GM21515 (cell line): ENCODE results near the gene HDGFL3.

ENCODE experiments used
- ATAC-seq: cut with Tn5 transposase; IDR thresholded peaks from one replicate; pipeline ENCODE4 v1.9.1; 2021; ENCODE audit not compliant: unreplicated experiment

The HDGFL3 gene

DNA sequence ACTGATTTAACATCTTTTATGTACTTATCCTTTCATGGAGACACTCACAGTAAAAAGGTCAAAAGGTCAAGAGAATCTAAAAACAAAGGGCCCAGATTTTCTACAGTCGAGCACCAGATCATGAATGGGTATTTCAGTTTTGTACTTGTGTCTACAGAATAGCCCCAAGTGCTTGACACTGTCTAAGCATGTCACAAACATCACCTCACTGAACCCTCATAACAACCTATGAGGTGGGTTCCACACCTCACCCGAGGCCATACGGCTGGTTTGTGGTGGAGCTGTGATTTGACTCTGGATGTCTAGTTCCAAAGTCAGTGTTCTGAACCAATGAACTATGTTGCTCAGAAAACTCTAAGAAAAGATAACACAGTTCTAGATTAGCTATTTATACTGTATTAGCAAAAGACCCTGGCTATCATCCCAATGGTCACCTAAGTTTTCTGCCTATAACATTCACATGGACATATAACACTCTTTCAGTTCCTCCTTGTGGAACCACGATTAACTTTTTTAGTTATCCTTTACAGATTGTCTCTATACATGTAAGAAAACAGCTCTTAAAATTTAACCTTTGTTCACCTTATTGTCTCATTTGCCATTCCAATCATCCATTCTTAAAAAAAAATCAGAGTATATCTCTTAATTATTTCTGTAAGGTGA is 74.6 kb downstream of the HDGFL3 start:
- no peak for ATAC-seq

DNA sequence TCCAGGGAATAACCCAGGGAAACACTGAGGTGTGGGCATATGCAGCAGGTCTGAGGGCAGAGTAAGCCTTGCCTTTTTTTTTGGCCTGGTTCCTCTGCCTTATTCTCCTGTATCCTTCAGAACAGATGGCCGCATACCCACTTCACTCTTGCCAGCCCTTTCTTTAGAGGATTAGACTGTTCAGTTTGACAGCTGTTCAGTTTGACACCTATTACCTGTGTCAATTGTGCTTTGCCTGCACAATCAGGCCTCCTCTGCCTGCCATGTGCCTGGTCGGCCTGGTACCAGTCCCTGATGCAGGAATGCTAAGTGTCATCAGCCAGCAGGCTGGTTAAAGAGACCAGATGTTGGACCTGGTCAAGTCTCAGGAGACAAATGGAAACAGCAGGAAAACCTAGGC is 77.8 kb downstream of the HDGFL3 start:
- ATAC-seq, result no peak

DNA sequence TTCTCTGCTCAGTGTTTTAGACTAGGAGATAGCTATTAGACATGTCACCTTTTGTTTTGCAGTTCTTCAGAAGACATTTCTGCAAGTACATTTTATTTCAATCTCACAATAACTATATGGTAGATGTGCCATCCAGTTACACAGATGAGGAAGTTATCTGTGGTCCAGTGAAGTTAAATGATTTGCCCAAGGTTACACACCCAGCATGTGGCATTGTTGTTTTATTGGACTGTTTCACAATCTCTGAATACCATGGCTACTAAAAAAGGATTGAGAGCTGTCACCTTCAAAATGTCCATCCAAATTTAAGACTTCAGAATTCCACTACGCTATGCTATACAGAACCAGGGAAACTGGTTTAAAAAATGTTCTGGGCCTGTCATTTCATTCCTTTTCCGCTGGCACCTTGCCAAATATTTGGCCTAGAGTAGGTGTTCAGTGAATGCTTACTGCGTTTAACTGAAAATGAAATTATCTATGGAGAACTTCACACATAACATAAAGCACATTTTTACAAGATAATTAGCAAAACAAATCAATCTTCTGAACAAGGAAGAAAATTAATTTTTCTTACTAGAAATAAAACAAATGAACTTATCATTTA is 80.0 kb downstream of the HDGFL3 start:
- ATAC-seq, result no peak

DNA sequence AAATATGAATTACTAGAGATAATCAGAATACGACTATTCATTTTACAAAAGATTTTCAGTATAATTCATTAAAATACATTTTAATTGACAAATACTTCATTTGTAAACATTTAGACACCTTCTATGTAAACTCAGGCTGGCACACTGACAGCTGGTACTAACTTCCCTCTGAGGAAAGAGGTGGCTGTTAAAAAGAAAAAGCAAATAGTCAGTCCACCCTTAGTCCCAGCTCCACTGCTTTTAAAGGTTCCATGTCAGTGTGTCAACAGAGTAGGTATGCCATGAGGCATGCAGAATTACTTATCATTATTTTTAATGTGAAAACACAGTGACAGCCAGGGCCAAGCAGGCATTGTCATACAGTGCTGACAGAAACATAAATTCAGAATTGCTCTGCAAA is 84.1 kb downstream of the HDGFL3 start:
- ATAC-seq, result no peak

DNA sequence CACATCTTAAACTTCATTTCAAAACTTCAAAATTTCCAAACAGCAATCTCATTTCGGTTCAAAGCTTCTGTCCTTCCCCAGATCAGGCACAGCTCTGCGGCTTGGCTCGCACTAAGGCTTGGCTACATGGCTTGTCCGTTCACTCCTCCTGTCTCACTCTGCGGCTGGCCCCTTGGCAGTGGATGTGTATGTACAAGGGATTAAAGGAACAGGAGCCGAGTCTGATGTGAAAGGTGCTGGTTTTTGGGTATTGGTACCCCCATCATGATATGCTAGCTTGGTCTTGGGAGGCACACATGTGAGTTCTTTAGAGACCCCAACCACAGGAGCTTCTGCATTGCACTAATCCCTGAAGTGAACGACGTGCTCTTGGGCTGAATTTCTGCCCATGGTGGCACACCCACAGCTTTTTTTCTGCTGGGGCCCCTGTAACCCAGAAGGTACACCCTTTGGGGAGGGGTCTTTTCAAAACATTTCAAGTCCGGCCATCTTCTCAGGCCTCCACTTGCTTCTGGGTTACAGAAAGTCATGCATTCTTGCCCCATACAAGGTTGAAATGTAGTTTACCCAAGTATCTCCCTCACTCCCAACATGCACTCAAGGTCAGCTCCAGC is 87.5 kb downstream of the HDGFL3 start:
- ATAC-seq, result no peak

DNA sequence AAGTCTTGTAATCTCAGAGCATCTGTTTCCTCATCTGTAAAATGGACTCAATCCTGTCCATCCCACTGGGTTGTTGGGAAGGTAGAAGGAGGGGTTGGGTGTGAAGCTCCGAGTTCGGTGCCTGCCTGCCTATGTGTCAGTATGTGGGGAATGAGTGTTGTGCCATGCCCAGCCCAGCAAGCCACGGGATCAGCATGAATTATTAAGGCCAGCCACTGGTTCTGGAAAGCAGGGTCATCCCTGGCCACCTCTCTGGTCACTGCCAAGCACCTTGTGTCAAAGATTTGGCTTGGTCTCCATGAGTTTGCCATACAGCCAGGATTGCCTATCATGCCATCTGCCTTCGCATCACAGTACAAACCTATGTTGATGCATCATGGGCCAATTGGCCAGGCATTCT is 88.7 kb downstream of the HDGFL3 start:
- ATAC-seq, result no peak

DNA sequence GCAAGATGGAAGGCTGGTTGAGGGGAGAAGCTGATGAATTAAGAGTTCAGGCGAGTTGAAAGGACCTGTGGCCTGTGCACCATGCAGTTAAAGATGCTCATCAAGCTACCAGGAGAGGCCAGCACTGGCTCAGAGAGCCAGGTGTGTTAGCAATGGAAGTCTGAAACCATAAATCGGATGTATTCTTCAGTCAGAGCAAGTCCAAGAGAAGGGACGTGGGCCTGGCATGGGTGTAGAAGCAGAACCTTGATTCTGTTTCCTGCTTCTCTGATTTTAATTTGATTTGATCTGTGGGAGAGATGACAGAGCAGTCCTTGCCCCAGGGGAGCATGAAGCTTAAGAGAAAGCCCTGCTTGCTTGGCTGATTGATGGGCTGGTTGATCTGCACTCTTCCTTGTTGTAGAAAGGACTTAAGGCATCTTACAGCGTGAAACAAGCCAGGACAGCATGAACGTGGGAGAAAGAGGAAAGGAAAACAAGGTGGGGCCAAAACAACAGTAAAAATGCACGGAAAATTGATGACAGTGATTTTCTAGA is 89.3 kb downstream of the HDGFL3 start:
- ATAC-seq, result no peak

DNA sequence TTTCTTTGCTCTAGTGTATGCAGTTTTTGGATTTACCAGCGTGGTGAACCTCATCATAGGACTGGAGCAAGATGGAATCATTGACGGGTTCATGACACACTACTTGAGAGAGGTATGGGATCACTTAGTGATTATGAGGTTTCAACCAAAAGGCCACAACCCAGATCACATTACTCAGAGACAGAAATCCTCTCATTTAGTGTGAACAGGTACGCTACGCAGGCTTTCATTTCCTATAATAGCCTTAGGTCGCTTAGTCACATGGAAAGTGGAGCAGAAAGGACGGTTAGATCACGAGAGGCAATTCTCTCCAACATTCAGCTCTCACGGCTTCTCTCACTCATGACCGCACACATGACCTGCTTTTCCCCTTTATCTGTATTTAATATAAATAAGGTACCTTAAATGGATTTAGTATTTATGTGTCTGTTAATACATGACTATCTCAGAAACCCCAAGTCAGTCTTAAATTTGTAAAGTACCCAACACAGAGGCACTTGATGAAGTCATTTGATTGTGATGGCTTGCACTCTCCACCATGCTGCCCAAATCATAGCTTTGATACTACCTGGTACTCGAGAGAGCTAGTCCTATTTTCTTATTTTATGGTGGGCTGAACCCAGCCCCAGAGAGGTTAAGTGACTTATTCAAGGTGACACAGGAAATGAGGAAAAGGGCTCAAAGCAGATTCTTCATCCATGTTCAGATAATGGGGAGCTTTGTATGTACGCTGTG is 91.6 kb downstream of the HDGFL3 start:
- peak; percentile 75 for ATAC-seq

DNA sequence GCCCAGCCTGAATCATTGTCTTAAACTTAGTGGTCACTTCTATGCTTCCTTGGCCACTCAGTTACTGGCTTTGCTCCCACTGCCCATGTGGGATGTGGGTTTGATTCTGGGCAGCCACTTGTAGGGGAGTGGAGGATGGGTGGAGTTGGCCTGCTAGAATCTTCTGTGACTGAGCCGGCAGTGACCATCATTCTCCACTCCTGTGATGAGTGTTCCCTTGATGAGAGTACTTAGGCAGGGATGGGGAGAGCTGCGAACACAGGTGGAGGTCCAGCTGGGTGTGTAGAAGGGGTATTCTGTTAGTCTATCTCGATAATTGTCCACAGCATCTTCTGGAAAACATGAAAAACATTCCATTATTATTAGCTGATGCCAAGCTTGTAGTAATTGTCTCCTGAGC is 92.2 kb downstream of the HDGFL3 start:
- no peak for ATAC-seq

DNA sequence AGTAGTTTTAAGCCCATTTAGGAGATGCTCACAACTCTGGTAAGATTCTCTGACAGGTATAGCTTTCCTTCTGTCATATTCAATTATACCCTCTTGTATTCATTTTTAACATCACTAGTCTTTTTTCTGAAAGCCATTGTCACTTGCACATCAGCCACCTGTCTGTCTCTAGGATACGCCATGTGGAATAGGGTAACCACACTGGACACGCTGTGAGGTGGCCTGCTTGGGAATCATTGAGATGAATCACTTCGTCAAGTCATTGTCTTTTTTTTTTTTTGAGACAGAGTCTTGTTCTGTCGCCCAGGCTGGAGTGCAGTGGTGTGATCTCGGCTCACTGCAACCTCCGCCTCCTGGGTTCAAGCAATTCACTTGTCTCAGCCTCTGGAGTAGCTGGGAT is 92.8 kb downstream of the HDGFL3 start:
- no peak for ATAC-seq

DNA sequence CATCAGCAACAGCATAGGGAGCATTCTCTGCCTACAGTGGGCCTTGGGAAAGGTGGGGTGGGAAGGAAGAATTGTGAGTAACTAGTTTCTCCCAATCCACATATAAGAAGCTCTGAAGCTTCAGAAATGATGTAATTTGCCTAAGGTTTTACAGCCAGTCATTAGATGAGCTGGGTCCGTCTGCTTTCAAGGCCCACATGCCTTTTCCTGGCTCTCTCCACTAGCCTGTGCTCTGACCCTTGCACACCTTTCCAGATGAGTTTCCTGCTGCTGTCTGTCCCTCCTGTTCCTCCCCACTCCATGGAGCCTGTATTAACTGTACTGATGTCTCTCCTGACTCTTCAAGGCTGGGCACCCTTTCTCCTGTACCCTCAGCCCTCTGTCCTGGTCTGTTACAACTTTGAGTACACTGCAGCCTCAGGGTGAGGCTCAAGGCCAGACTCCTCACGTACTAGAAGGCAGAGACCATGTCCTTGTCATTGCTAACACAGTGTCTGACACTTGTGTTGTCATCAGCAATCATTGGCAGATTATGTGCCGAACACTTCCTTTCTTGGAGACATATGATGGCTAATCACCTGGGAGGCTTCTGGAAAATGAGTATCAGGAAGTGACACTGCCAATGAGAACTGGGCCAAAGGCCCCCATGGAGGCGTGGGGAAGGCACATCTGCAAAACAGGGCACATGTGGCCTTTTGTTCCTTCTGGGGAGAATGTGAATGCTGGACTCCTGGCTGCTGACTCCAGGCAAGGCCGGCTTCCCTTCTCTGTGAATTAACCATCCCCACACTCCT is 93.5 kb downstream of the HDGFL3 start:
- no peak for ATAC-seq

DNA sequence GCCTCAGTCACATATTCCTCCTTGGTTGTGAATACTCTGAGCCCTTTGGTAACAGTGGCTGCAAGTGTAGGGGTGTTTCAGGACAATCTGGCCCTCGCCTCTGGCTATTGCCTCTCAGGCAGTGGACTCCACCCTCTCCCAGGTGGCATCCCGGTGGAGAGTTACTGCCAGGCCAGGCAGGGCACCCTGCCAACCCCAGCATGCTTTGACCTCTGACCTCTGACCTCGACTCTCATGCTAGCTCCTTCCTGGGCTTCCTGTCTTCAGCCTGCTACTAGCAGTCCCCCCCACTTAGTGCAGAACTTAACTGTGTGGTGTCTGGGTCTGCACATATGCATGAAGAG is 94.7 kb downstream of the HDGFL3 start:
- ATAC-seq, result no peak

DNA sequence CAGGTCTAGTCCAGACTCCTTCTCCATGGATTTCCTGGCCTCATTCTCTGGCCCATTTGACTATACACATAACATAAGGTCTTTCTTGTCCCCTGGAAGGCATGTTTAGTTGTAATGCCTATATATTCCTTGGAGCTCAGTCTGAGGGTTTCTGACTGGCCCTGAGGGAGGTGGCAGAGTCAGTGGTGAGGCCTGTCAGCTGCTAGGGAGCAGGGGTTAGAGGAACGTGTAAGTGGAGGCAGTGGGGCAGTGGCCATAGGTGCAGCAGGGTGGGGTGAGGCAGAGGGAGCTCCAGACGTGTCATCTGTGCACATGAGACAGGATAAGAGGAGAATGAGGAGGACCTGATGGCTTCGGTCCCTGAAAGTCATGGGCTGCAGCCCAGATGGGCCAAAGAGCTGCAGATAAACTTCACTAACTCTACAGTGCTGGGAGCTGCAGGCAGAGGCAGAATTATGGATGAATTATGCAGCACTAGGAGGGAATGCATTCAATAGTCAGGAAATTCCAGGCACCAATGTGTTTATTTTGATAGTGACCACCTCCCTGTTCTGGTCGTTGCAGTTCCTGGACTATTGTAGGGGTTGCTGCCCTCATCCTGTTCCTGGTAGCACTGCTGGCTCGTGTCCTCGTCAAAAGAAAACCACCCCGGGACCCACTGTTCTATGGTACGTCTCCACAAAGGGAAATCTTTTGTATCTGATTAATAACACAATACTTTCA is 95.2 kb downstream of the HDGFL3 start:
- no peak for ATAC-seq

DNA sequence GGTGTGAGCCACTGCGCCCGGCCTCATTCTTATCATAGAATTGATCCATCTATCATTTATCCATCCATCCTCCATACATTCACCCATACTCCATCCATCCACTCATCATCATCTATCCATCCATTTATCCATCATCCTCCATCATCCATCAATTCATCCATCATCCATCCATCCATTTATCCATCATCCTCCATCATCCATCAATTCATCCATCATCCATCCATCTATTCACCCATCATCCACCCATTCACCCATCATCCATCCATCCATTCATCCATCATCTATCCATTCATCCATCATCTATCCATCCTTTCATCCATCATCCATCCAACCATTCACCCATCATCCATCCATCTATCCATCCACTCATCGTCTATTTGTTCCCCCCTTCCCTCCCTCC is 96.5 kb downstream of the HDGFL3 start:
- ATAC-seq, result no peak

DNA sequence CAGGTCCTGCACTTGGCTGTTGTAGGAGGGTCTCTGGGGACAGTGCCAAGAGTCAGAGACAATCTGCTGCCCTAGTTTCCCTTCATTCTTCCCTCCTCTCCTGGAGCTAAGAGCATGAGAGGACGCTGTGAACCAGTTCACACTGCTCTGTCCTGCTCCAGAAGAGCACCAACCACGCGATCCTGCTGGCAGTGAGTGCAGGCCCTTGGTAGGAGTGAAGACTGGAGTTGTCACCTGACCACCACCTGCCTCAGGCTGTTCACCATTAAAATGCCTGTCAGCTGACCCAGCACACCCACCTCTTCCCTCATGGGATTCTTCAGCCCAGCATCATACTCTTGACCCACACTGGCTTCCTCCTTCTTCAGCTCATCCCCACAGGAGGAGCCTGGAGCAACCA is 97.2 kb downstream of the HDGFL3 start:
- ATAC-seq, result no peak

DNA sequence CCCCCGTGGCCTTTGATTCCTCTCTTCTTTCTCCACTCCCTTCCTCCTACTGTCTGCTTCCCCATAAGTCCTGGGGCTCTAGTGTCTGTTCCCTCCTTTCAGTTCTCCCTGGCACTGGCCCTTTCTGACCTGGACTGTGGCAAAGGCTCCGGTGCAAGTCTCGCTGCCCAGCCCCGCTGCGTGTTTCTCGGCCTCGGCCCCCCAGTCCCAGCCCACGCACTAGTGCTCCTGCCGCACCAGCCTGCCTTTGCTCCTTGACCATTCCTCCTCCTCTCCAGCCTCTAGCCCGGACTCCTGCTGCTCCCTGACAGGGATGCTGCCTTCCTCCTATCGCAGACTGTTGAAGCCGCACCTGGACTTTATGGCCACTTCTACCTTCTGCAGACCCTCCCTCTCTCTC is 98.1 kb downstream of the HDGFL3 start:
- ATAC-seq, result no peak

DNA sequence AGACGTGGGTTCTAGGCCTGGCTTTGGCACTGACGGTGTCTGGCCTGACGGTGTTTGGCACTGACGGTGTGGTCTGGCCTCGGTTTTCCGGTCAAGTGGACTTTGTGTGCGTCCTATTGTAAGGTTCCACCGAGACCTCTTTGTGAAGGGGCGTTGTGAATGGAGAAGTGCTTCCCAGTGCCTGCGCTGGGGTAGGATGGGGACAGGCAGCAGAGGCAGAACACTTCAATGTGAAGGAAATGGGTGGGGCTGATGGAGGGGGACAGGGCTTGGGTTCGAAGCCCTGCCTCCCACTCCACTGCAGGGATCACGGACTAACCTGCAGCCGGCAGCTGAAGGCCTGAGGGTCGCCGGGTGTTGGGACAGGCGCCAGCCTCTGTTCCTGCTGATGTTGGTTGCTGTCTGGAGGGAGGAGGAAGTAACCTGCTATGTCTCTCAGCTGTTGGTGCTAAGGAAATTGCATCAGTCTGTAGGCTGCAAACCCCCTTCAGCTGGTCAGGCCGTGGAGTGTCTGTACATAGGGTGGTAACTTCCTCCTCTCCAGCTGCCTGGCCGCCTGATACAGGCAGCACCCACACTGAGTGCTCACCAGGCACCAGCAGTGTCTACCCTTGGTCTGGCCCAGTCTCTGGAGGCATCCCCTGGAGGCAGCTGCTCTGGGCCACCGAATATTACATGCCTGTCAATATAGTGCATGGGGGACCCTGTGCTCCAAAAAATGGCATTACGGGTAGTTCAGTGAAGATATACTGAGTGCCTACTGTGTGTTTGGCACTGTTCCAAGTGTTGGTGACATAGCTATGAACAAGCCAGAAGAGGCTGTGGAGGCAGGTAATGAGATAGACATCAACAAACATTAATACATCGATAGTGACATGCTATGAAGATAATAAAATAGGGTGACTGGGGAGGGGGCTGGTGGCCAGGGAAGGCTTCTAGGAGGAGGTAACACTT is 99.1 kb downstream of the HDGFL3 start:
- no peak for ATAC-seq

DNA sequence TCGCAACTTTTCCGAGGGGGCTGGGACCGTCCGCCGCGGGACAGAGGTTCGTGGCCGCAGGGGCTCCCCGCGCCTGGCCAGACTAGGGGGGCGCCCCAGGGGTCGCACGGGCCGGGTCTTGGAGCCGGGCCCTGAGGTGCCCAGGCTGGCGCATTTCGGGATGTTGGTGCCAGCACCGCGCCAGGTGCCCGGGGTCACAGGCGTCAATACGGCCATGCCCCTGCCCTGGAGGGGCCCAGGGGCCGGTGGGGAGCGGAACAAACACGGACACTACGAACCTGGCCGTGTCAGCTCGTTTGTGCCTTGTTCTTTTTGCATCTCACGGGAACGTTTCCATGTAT is 99.8 kb downstream of the HDGFL3 start:
- ATAC-seq, result no peak
